Uterus (tissue), 4 donors: Measurements from ENCODE around the gene PROP1. TPM values are rescaled to one million over a fixed set of nuclear protein-coding genes. Genes with fewer than 3 reads are reported as not detected.
"Not testable (repeated sequence)": the region's sequence is repeated elsewhere in the genome, so short reads cannot be mapped to it uniquely, and the experiment has no call there.

ENCODE experiments used
- DNase-seq, 2 donors: peaks; one replicate each; pipeline ENCODE4 v3.0.0-alpha.2; 2019 to 2020
- H3K27ac ChIP-seq, 2 donors: fragments of 200-600 bp; sonication (generic); 1 replicate in 1 of 2; 2 replicates in 1 of 2; pipeline ENCODE4 v1.5.1; 2016 to 2018
- H3K27me3 ChIP-seq, 2 donors: fragments of 200-600 bp; sonication (generic); one replicate each; pipeline ENCODE4 v1.5.1; 2018 to 2019; ENCODE audit warnings: control low read depth in 1 of 2
- H3K36me3 ChIP-seq, 2 donors: fragments of 200-600 bp; sonication (generic); one replicate each; pipeline ENCODE4 v1.5.1; 2019; ENCODE audit warnings: control low read depth in 1 of 2
- H3K4me1 ChIP-seq, 2 donors: fragments of 200-600 bp; sonication (generic); one replicate each; pipeline ENCODE4 v1.5.1; 2018 to 2019; ENCODE audit warnings: control low read depth in 1 of 2
- H3K4me3 ChIP-seq, 2 donors: fragments of 200-600 bp; sonication (generic); 1 replicate in 1 of 2; 2 replicates in 1 of 2; pipeline ENCODE4 v1.5.1; 2018 to 2019; ENCODE audit warnings: mild to moderate bottlenecking in 1 of 2
- H3K9me3 ChIP-seq, 2 donors: fragments of 200-600 bp; sonication (generic); one replicate each; pipeline ENCODE4 v1.5.1; 2019; ENCODE audit warnings: control low read depth in 1 of 2
- POLR2A ChIP-seq, 2 donors: fragments of 450-650 bp; IDR thresholded peaks; one replicate each; pipeline ENCODE4 v1.6.1; 2016; ENCODE audit warnings: antibody characterized with exemption in 2 of 2, mild to moderate bottlenecking in 1 of 2, moderate library complexity in 1 of 2
- intact Hi-C: fragments of 100-400 bp; cut with DNase I; formaldehyde crosslinking; loops from one replicate; pipeline ENCODE4 v1.15.1; 2023; ENCODE audit warnings: low total_unique reads
- total RNA-seq, 4 donors: library from RNA; depleted of rRNA in 3 of 4; stranded (reverse); fragments of >200 nt in 3 of 4; gene quantifications; one replicate each; pipeline versions ENCODE4 v1.1.0 to v1.2.4, GENCODE V29; 2014 to 2023
- TF ChIP-seq, protein P1 (sequence below), 4 experiments: fragments of 200-600 bp in 2 of 4; fragments of 450-650 bp in 2 of 4; sonication (generic) in 2 of 4; IDR thresholded peaks; one replicate each; pipeline ENCODE4 v1.5.1; 2016 to 2019; ENCODE audit warnings: antibody characterized with exemption in 4 of 4, mild to moderate bottlenecking in 2 of 4, moderate library complexity in 1 of 4
- donor health status: DM: yes; HTN: yes; CAD: no.

The PROP1 gene
- total RNA-seq, 4 donors from 2014 or later = not detected

DNA sequence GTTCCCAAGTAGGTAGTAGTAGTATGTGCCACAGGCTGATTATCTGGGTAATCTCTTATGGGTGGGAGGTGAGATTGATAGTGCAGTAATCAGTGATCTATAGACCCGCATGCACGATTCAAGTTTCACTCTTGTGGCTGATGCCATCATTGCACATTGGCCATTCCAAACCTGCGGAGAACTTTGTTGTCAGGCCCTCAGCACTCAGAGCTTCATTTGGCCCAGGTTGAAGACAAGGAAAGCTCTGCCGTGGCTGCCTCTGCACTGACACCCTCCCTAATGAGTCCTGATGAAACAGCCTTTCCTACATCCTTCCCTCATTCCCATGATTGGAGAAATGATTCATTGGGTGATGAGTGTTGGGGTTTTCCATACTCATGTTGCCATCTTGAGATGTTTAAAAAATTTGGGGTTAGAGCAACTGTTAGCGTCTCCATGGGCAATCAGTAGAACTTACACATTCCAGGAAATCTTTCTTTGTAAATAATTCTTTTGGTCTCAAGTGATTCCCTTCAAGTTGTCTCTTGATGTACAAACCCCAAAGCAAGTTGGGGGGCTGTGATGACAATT is 22.9 kb downstream of the PROP1 start:
- H3K4me1 ChIP-seq = no peaks in the 10 kb centered on the region
- no peak for DNase-seq
- no peaks in the 10 kb centered on the region for H3K27me3 ChIP-seq
- no peaks in the 10 kb centered on the region for H3K9me3 ChIP-seq
- intact Hi-C loops = no loop called here
- H3K27ac ChIP-seq = no peak overlapping the region
- TF ChIP-seq, protein P1, sequence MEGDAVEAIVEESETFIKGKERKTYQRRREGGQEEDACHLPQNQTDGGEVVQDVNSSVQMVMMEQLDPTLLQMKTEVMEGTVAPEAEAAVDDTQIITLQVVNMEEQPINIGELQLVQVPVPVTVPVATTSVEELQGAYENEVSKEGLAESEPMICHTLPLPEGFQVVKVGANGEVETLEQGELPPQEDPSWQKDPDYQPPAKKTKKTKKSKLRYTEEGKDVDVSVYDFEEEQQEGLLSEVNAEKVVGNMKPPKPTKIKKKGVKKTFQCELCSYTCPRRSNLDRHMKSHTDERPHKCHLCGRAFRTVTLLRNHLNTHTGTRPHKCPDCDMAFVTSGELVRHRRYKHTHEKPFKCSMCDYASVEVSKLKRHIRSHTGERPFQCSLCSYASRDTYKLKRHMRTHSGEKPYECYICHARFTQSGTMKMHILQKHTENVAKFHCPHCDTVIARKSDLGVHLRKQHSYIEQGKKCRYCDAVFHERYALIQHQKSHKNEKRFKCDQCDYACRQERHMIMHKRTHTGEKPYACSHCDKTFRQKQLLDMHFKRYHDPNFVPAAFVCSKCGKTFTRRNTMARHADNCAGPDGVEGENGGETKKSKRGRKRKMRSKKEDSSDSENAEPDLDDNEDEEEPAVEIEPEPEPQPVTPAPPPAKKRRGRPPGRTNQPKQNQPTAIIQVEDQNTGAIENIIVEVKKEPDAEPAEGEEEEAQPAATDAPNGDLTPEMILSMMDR (IDR thresholded peaks at IDR 0.05) = no peak
- TF ChIP-seq POLR2A (IDR thresholded peaks at IDR 0.05) = no peak
- H3K4me3 ChIP-seq = no peak overlapping the region
- H3K36me3 ChIP-seq = no peaks in the 10 kb centered on the region

DNA sequence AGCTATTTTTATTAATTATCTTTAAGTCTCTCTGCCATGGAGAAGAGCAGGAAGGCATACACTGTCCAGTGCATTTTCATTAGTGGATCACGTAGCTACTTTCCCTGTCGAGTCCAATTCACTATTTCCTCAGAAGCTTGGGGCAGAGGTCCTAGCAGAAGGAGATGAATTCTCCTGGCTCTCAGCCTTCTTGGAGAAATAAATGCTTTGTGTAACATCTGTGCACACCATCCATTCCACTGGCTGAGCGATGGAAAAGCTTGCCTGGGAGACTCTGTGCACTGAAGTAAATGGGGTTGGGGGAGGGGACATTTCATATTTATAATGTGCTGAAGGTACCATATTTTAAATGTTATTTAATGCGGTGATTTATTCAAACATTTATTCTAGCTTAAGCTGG is 23.4 kb downstream of the PROP1 start:
- no peak overlapping the region for H3K27ac ChIP-seq
- H3K9me3 ChIP-seq = no peaks in the 10 kb centered on the region
- H3K4me3 ChIP-seq = no peak overlapping the region
- H3K36me3 ChIP-seq = no peaks in the 10 kb centered on the region
- H3K4me1 ChIP-seq = no peaks in the 10 kb centered on the region
- DNase-seq = no peak
- H3K27me3 ChIP-seq = no peaks in the 10 kb centered on the region
- intact Hi-C loops = no loop called here
- TF ChIP-seq, protein P1 (IDR thresholded peaks at IDR 0.05) = no peak
- TF ChIP-seq POLR2A (IDR thresholded peaks at IDR 0.05) = no peak

DNA sequence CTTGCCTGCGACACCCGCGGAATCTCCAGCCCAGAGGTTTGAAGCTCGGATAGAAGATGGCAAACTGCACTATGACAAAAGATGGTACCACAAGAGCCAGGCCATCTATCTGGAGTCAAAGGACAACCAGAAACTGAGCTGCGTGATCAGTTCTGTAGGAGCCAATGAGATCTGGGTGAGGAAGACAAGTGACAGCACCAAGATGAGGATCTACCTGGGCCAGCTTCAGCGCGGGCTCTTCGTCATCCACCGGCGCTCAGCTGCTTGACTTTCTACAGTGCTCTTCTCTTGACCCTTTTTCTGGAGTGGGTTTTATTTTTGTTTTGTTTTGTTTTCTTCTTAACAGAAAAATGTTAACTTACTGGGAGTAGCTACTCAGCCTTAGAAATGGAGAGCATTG is 24.0 kb downstream of the PROP1 start:
- H3K36me3 ChIP-seq, H3K27me3 ChIP-seq, H3K4me1 ChIP-seq, H3K4me3 ChIP-seq, H3K27ac ChIP-seq, intact Hi-C loops, DNase-seq, H3K9me3 ChIP-seq: not testable (repeated sequence)

DNA sequence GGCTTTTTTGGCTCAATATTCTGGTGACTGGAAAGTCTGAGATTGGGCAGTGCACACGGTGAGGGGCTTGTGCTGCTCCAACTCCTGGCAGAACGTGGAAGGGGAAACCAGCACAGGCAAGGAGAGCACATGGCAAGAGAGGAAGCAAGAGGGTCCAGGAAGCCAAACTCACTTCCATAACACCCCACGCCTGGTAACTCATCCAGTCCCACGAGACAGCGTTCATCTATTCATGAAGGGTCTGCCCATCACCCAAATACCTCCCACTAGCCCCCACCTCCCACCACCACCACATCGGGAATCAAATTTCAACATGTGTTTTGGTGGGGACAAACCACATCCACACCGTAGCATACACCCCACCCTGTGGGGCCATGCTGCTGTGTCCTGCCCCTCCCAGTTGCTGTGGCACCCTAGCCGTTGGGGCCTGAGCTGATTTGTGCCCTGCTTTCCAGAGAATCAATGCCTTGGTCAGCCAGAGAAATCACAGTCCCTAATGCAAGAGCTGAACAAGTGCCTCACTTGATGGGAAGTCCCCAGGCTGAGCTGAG is 27.3 kb downstream of the PROP1 start:
- H3K36me3 ChIP-seq = no peaks in the 10 kb centered on the region
- no peaks in the 10 kb centered on the region for H3K4me1 ChIP-seq
- H3K4me3 ChIP-seq = no peak overlapping the region
- intact Hi-C loops = no loop called here
- H3K9me3 ChIP-seq = no peaks in the 10 kb centered on the region
- no peak for TF ChIP-seq POLR2A (IDR thresholded peaks at IDR 0.05)
- TF ChIP-seq, protein P1 (IDR thresholded peaks at IDR 0.05) = no peak
- no peak for DNase-seq
- H3K27ac ChIP-seq = no peak overlapping the region
- no peaks in the 10 kb centered on the region for H3K27me3 ChIP-seq

DNA sequence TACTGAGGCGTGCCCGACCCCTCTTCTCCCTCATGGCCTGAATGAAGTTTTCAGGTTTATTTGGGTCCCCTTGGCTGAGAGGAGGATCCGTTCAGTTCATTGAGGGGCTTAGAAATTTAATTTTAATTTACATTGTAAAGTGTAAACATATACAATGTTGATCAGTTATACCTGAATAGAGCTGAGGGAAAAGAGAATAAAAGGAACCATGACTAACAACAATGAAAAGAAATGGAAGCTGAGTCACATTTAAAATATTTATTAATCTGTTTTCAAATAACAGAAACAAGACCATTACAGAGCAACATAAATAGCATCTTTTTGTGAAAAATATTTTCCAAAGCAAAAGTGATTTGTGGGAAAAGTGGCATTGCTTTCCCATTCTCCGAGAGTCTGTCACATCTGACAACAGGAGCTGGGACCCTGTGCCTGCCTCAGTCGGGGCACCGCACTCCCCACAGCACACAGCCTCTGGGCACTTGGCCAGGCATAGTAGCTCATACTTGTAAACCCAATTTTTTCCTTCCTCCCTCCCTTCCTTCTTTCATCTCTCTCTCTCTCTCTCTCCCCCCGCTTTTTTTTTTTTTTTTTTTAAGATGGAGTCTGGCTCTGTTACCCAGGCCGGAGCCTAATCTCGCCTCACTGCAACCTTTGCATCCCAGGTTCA is 28.7 kb downstream of the PROP1 start:
- H3K27ac ChIP-seq = no peak overlapping the region
- no peaks in the 10 kb centered on the region for H3K9me3 ChIP-seq
- no peak overlapping the region for H3K4me3 ChIP-seq
- no peaks in the 10 kb centered on the region for H3K27me3 ChIP-seq
- no peaks in the 10 kb centered on the region for H3K36me3 ChIP-seq
- H3K4me1 ChIP-seq = no peaks in the 10 kb centered on the region
- no peak for DNase-seq
- no peak for TF ChIP-seq POLR2A (IDR thresholded peaks at IDR 0.05)
- TF ChIP-seq, protein P1 (IDR thresholded peaks at IDR 0.05) = no peak
- intact Hi-C loops = no loop called here
